ENCODE results near the gene HDAC1.

GRCh38 chr1:32249831-32250525 lies 41.9 kb upstream of the HDAC1 start:
- TF ChIP-seq, protein P1, sequence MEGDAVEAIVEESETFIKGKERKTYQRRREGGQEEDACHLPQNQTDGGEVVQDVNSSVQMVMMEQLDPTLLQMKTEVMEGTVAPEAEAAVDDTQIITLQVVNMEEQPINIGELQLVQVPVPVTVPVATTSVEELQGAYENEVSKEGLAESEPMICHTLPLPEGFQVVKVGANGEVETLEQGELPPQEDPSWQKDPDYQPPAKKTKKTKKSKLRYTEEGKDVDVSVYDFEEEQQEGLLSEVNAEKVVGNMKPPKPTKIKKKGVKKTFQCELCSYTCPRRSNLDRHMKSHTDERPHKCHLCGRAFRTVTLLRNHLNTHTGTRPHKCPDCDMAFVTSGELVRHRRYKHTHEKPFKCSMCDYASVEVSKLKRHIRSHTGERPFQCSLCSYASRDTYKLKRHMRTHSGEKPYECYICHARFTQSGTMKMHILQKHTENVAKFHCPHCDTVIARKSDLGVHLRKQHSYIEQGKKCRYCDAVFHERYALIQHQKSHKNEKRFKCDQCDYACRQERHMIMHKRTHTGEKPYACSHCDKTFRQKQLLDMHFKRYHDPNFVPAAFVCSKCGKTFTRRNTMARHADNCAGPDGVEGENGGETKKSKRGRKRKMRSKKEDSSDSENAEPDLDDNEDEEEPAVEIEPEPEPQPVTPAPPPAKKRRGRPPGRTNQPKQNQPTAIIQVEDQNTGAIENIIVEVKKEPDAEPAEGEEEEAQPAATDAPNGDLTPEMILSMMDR (IDR thresholded peaks at IDR 0.05), result no peak
- TF ChIP-seq POLR2A (IDR thresholded peaks at IDR 0.05), result no peak
